Stimulated activated CD8-positive, alpha-beta memory T cell treated with anti-CD3 and anti-CD28 coated beads, Interleukin-4, amount 100 ng/mL, for 24 hours (primary cell): ENCODE results near the gene S1PR4.
"Not testable (repeated sequence)": the region's sequence is repeated elsewhere in the genome, so short reads cannot be mapped to it uniquely, and the experiment has no call there.

ENCODE experiments used
- DNase-seq: peaks from one replicate; pipeline ENCODE4 v3.0.0-alpha.2; 2020; ENCODE audit warnings: low read depth

Gene S1PR4

GRCh38 chr19:3196064-3196932 lies 17.7 kb downstream of the S1PR4 start:
- no peak for DNase-seq

- no peak for DNase-seq
These were observed 18.3 kb downstream of the S1PR4 start for GRCh38 chr19:3196933-3197205.

DNA sequence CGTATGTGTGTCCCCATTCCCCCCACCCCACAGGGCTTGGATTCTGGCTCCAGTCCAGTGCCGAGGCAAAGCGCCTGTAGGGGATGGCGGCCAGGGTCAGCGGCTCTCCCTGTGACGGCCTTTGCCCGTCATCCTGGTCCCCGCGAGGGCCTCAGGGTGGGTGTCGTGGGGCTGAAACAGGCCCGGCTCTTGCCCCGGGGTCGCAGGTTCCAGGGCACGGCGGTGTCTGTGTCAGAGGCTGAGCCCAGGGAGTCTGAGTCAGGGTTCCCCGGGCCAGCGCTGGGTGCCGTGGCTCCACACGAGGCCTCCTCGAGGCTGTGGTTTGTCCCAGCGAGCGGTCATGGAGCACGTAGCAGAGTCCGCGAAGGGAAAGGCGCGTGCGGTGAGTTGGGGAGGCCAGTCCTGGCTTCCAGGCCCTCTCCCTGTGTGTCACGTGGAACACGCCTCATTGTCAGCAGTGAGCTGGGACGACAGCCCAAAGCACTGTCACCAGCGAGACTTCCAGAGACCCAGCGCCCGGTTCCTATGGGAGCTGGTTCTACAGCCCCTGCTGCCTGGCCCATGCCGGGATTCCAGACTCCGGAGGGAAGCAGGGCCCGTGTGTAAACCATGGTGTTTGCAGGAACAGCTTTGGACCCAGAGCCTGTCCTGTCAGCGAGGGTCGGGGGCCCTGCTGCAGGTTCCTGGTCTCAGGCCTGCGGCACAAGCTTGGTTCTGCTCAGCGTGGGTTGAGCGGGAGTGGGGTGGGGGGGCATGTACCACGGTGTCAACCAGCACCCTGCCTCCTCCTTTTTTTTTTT lies 20.5 kb downstream of the S1PR4 start:
- DNase-seq: no peak

GRCh38 chr19:3201072-3201700 lies 22.6 kb downstream of the S1PR4 start:
- DNase-seq: no peak

GRCh38 chr19:3201911-3202310 lies 23.3 kb downstream of the S1PR4 start:
- DNase-seq: no peak

GRCh38 chr19:3202346-3202745 lies 23.8 kb downstream of the S1PR4 start:
- no peak for DNase-seq

- DNase-seq: not testable (repeated sequence)
These were observed 24.3 kb downstream of the S1PR4 start for GRCh38 chr19:3202895-3203294.

DNA sequence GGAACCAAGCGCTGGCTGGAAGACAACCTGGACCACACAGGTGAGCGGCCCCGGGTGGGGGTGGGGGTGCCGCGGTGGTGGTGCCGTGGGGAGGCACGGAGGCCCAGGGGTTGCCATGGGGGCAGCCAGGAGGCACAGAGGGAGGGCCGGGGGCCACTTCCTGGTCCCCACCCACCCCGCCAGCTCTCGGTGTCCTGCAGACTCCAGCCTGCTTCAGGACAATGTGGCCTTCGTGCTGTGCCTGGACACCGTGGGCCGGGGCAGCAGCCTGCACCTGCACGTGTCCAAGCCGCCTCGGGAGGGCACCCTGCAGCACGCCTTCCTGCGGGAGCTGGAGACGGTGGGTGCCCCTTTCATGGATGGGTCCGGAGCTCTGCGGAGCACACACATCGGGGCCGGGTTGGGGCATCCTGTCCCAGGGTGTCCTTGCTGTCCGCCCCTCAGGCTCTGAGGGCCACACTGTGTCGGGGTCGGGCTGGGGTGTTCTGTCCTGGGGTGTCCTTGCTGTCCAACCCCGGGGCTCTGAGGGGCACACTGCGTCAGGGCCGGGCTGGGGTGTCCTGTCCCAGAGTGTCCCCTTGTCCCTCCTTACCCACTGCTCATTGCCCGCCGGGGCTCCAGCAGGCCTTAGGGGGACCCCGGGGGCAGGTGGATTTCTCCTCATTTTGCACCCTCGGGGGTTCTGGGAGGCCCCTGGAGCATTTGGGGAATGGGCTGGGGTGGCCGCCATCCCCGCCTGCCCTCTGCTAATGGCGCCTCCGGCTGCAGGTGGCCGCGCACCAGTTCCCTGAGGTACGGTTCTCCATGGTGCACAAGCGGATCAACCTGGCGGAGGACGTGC lies 25.5 kb downstream of the S1PR4 start:
- no peak for DNase-seq

GRCh38 chr19:3204646-3205275 lies 26.2 kb downstream of the S1PR4 start:
- no peak for DNase-seq

DNA sequence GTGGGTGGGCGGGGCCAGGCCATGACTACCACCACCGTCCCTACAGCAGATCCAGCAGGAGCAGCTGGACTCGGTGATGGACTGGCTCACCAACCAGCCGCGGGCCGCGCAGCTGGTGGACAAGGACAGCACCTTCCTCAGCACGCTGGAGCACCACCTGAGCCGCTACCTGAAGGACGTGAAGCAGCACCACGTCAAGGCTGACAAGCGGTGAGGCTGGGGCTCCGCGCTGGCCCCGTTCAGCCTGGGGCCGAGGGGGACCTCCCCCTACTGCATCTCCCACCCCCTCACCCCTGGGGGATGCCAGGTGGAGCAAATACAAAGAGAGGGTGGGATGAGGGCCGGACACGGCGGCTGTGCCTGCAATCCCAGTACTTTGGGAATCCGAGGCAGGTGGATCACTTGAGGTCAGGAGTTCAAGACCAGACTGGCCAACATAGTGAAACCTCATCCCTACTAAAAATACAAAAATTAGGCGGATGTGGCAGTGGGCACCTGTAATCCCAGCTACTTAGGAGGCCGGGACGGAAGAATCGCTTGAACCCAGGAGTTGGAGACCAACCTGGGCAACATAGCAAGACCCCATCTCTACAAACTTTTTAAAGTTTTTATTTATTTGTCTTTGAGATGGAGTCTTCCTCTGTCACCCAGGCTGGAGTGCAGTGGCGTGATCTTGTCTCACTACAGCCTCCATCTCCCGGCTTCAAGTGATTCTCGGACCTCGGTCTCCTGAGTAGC lies 27.8 kb downstream of the S1PR4 start:
- DNase-seq: no peak

DNA sequence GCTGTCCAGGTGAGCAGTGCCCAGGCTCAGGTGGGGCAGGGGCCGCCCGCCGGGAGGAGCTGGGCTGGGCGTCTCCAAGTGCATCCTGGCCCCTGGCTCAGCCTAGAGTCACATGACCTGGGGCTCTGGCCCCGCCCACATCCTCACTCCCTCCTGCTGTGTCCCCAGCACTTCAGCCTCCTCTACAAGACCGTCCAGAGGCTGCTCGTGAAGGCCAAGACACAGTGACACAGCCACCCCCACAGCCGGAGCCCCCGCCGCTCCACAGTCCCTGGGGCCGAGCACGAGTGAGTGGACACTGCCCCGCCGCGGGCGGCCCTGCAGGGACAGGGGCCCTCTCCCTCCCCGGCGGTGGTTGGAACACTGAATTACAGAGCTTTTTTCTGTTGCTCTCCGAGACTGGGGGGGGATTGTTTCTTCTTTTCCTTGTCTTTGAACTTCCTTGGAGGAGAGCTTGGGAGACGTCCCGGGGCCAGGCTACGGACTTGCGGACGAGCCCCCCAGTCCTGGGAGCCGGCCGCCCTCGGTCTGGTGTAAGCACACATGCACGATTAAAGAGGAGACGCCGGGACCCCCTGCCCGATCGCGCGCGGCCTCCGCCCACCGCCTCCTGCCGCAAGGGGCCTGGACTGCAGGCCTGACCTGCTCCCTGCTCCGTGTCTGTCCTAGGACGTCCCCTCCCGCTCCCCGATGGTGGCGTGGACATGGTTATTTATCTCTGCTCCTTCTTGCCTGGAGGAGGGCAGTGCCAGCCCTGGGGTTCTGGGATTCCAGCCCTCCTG lies 29.1 kb downstream of the S1PR4 start:
- no peak for DNase-seq

DNA sequence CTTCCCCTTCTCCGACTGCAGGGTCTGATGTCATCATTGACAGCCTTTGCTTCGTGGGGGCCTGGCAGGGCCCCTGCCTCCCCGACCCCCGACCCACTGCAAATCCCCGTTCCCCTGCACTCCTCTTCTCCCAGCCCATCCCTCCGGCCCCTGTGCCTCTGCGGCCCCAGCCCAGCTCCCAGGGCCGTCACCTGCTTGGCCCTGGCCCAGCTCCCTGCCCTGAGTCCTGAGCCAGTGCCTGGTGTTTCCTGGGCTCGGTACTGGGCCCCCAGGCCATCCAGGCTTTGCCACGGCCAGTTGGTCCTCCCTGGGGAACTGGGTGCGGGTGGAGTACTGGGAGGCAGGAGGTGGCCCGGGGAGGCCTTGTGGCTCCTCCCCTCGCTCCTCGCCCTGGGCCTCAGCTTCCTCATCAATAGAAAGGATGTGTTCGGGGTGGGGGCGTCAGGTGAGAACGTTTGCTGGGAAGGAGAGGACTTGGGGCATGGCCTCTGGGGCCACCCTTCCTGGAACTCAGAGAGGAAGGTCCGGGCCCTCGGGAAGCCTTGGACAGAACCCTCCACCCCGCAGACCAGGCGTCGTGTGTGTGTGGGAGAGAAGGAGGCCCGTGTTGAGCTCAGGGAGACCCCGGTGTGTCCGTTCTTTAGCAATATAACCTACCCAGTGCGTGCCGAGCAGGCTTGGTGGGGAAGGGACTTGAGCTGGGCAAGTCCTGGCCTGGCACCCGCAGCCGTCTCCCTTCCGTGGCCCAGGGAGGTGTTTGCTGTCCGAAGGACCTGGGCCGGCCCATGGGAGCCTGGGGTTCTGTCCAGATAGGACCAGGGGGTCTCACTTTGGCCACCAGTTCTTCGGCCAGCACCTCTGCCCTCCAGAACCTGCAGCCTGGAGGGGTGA lies 30.0 kb downstream of the S1PR4 start:
- DNase-seq: no peak

GRCh38 chr19:3210347-3211017 lies 31.9 kb downstream of the S1PR4 start:
- peak; percentile 59 for DNase-seq

GRCh38 chr19:3211191-3211590 lies 32.6 kb downstream of the S1PR4 start:
- no peak for DNase-seq

GRCh38 chr19:3213159-3213558 lies 34.6 kb downstream of the S1PR4 start:
- DNase-seq: no peak

- no peak for DNase-seq
These were observed 38.3 kb downstream of the S1PR4 start for GRCh38 chr19:3216874-3217273.

GRCh38 chr19:3220576-3220975 lies 42.0 kb downstream of the S1PR4 start:
- DNase-seq: no peak

DNA sequence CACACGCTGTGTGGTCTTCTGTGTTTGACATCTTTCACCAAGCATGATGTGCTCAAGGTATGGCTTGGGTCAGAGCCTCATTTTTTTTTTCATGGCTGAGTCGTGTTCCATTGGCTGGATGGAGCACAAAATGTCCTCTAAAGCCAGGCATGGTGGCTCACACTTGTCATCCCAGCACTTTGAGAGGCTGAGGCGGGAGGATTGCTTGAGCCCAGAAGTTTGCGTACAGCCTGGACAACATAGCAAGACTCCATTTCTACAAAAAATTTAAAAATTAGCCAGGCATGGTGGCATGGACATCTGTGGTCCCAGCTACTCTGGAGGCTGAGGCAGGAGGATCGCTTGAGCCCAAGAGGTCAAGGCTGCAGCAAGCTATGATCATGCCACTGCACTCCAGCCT lies 43.0 kb downstream of the S1PR4 start:
- not testable (repeated sequence) for DNase-seq
